H1 (cell line): ENCODE results near the gene UBAC1. TPM values are rescaled to one million over a fixed set of nuclear protein-coding genes. Genes with fewer than 3 reads are reported as not detected.

Experiments used
- CTCF ChIA-PET: fragments of 300-600 bp; sonication (Branson Sonifier 250); formaldehyde crosslinking; loops from one replicate; lab custom pipeline; 2021; ENCODE audit not compliant: partially characterized antibody; lab: Charles Lee
- POLR2A ChIA-PET: fragments of 300-600 bp; sonication (Branson Sonifier 250); formaldehyde crosslinking; loops from one replicate; lab custom pipeline; 2021; ENCODE audit warnings: inconsistent platforms; ENCODE audit not compliant: partially characterized antibody; lab: Charles Lee
- DNase-seq, 2 experiments: peaks; one replicate each; pipeline versions ENCODE4 v3.0.0 to v3.0.0-alpha.2; 2010 to 2022; ENCODE audit warnings: low spot score in 2 of 2, low read depth in 1 of 2, mixed read lengths in 1 of 2
- FAIRE-seq: peaks from 2 replicates; lab custom pipeline; 2011; peaks lifted over from hg19 to GRCh38; lab: Jason Lieb, UNC
- H2AFZ ChIP-seq: 2 replicates; pipeline ENCODE4 v1.8.1; 2012; ENCODE audit warnings: low read length, inconsistent platforms
- H2AK5ac ChIP-seq: 2 replicates; pipeline ENCODE4 v1.6.1; 2013; ENCODE audit warnings: low read depth, low read length
- H2BK120ac ChIP-seq: replicated peaks from 2 replicates; pipeline ENCODE3; 2013; ENCODE audit warnings: low read depth, low read length, inconsistent platforms
- H2BK12ac ChIP-seq: 2 replicates; pipeline ENCODE4 v1.6.1; 2013; ENCODE audit warnings: low read depth, low read length
- H2BK15ac ChIP-seq: 2 replicates; pipeline ENCODE4 v1.6.1; 2013; ENCODE audit warnings: low read length
- H2BK20ac ChIP-seq: 2 replicates; pipeline ENCODE4 v1.6.1; 2013; ENCODE audit warnings: low read length
- H2BK5ac ChIP-seq: 2 replicates; pipeline ENCODE4 v1.6.1; 2013; ENCODE audit warnings: low read depth, low read length
- H3K14ac ChIP-seq: 2 replicates; pipeline ENCODE4 v1.6.1; 2013; ENCODE audit warnings: inconsistent platforms; ENCODE audit not compliant: insufficient read length
- H3K18ac ChIP-seq: 2 replicates; pipeline ENCODE4 v1.6.1; 2013; ENCODE audit warnings: low read length; ENCODE audit errors: extremely low read depth
- H3K23ac ChIP-seq: 2 replicates; pipeline ENCODE4 v1.6.1; 2013; ENCODE audit warnings: inconsistent platforms; ENCODE audit not compliant: insufficient read length
- H3K23me2 ChIP-seq: 2 replicates; pipeline ENCODE4 v1.6.1; 2013; ENCODE audit warnings: low read depth, low read length
- H3K27ac ChIP-seq: 2 replicates; pipeline ENCODE4 v1.6.1; 2011; ENCODE audit warnings: low read depth, low read length, inconsistent platforms
- H3K27me3 ChIP-seq, 4 experiments: replicated peaks in 1 of 4; 1 replicate in 1 of 4; 2 replicates in 3 of 4; pipeline versions ENCODE4 v1.6.1 to v1.8.1; 2011 to 2013; ENCODE audit warnings: low read length in 3 of 4, mild to moderate bottlenecking in 3 of 4, inconsistent platforms in 2 of 4, mixed read lengths in 2 of 4, moderate library complexity in 1 of 4; ENCODE audit not compliant: control insufficient read depth in 3 of 4, insufficient read depth in 3 of 4; ENCODE audit errors: extremely low read depth in 1 of 4
- H3K36me3 ChIP-seq, 4 experiments: 2 replicates each; pipeline versions ENCODE4 v1.6.1 to v1.8.1; 2011 to 2013; ENCODE audit warnings: mild to moderate bottlenecking in 4 of 4, low read length in 3 of 4, moderate library complexity in 2 of 4, control low read depth in 1 of 4, inconsistent platforms in 1 of 4; ENCODE audit not compliant: insufficient read depth in 4 of 4, control insufficient read depth in 2 of 4
- H3K4ac ChIP-seq: replicated peaks from 2 replicates; pipeline ENCODE3; 2013; ENCODE audit warnings: low read length, low read depth, mixed read lengths, inconsistent platforms; ENCODE audit not compliant: insufficient read length
- H3K4me1 ChIP-seq, 4 experiments: replicated peaks in 1 of 4; 1 replicate in 1 of 4; 2 replicates in 3 of 4; pipeline versions ENCODE4 v1.6.1 to v1.8.1; 2011 to 2013; ENCODE audit warnings: low read length in 3 of 4, inconsistent platforms in 2 of 4, mixed read lengths in 1 of 4; ENCODE audit not compliant: insufficient read depth in 4 of 4, control insufficient read depth in 3 of 4
- H3K4me2 ChIP-seq, 2 experiments: 2 replicates each; pipeline versions ENCODE4 v1.6.1 to v1.8.1; 2011 to 2013; ENCODE audit warnings: low read depth in 2 of 2, low read length in 2 of 2, control low read depth in 1 of 2, inconsistent platforms in 1 of 2, mild to moderate bottlenecking in 1 of 2; ENCODE audit not compliant: insufficient read depth in 1 of 2
- H3K4me3 ChIP-seq, 4 experiments: fragments of 200-600, 300-600 bp in 1 of 4; sonication (generic), shearing (Covaris generic), sonication (Bioruptor Twin) in 1 of 4; 2 replicates each; pipeline versions ENCODE4 v1.5.1 to v1.8.1; 2011 to 2016; ENCODE audit warnings: low read length in 4 of 4, low read depth in 3 of 4, control low read depth in 2 of 4, inconsistent platforms in 2 of 4, mild to moderate bottlenecking in 2 of 4, mixed read lengths in 1 of 4, moderate library complexity in 1 of 4; ENCODE audit not compliant: insufficient read depth in 2 of 4; ENCODE audit errors: extremely low read depth in 1 of 4
- H3K56ac ChIP-seq: replicated peaks from 2 replicates; pipeline ENCODE3; 2013; ENCODE audit warnings: low read depth, mild to moderate bottlenecking, mixed read lengths, low read length, inconsistent platforms; ENCODE audit not compliant: insufficient read length
- H3K79me1 ChIP-seq: 2 replicates; pipeline ENCODE4 v1.6.1; 2013; ENCODE audit warnings: low read depth, low read length, control low read depth
- H3K79me2 ChIP-seq, 2 experiments: 2 replicates each; pipeline versions ENCODE4 v1.6.1 to v1.8.1; 2012 to 2013; ENCODE audit warnings: low read length in 2 of 2, mild to moderate bottlenecking in 2 of 2, inconsistent platforms in 1 of 2; ENCODE audit not compliant: insufficient read depth in 2 of 2, control insufficient read depth in 1 of 2
- H3K9ac ChIP-seq, 4 experiments: replicated peaks in 1 of 4; 1 replicate in 1 of 4; 2 replicates in 3 of 4; pipeline versions ENCODE4 v1.6.1 to v1.8.1; 2011 to 2013; ENCODE audit warnings: low read depth in 3 of 4, low read length in 3 of 4, control low read depth in 2 of 4, mild to moderate bottlenecking in 2 of 4, moderate library complexity in 2 of 4, inconsistent platforms in 1 of 4; ENCODE audit errors: extremely low read depth in 1 of 4
- H3K9me3 ChIP-seq, 2 experiments: 2 replicates each; pipeline versions ENCODE4 v1.6.1 to v1.8.1; 2012 to 2013; ENCODE audit warnings: mild to moderate bottlenecking in 2 of 2, moderate library complexity in 2 of 2, control low read depth in 1 of 2, inconsistent platforms in 1 of 2, low read depth in 1 of 2, low read length in 1 of 2, mixed read lengths in 1 of 2; ENCODE audit not compliant: insufficient read depth in 2 of 2
- H4K20me1 ChIP-seq, 2 experiments: replicated peaks in 1 of 2; 2 replicates each; pipeline versions ENCODE3 to v1.8.1; 2011 to 2013; ENCODE audit warnings: inconsistent platforms in 2 of 2, low read length in 2 of 2, mild to moderate bottlenecking in 1 of 2; ENCODE audit not compliant: insufficient read depth in 2 of 2, control insufficient read depth in 1 of 2
- H4K5ac ChIP-seq: 2 replicates; pipeline ENCODE4 v1.6.1; 2013; ENCODE audit warnings: low read length, low read depth, mixed read lengths, inconsistent platforms; ENCODE audit not compliant: insufficient read length
- H4K8ac ChIP-seq: 2 replicates; pipeline ENCODE4 v1.8.0; 2013; ENCODE audit warnings: mild to moderate bottlenecking, moderate library complexity, low read length, inconsistent platforms; ENCODE audit not compliant: insufficient read depth; ENCODE audit errors: extremely low read depth
- H4K91ac ChIP-seq: replicated peaks from 2 replicates; pipeline ENCODE3; 2013; ENCODE audit warnings: low read length, mixed read lengths, inconsistent platforms; ENCODE audit not compliant: insufficient read length
- BACH1 ChIP-seq: IDR thresholded peaks from 2 replicates; pipeline ENCODE4 v1.6.1; 2012; ENCODE audit warnings: low read length, improper control_type of control experiment
- HDAC2 ChIP-seq, 2 experiments: fragments of 300-600 bp in 1 of 2; sonication (generic) in 1 of 2; IDR thresholded peaks; 2 replicates each; pipeline ENCODE4 v1.6.1; 2011 to 2012; ENCODE audit warnings: low read depth in 2 of 2, low read length in 2 of 2, mild to moderate bottlenecking in 2 of 2, moderate library complexity in 2 of 2, borderline replicate concordance in 1 of 2, inconsistent platforms in 1 of 2
- SAP30 ChIP-seq: fragments of 300-600 bp; sonication (generic); IDR thresholded peaks from 2 replicates; pipeline ENCODE4 v1.7.1; 2012; ENCODE audit warnings: low read length, moderate library complexity, mild to moderate bottlenecking, inconsistent platforms; ENCODE audit not compliant: insufficient read depth, insufficient replicate concordance
- TBP ChIP-seq: IDR thresholded peaks from 2 replicates; pipeline ENCODE4 v1.6.1; 2011; ENCODE audit warnings: low read depth, low read length, improper control_type of control experiment
- WGBS, 2 experiments: shearing (Covaris generic) in 1 of 2; methylation state at CpG; one replicate each; pipeline versions ENCODE4 v1.1.6 to v1.1.7; 2013 to 2015; ENCODE audit warnings: low lambda C conversion rate in 2 of 2, mixed read lengths in 2 of 2, inconsistent platforms in 1 of 2, low coverage in 1 of 2, missing lambda C conversion rate in 1 of 2; ENCODE audit not compliant: insufficient replicate concordance in 2 of 2, insufficient coverage in 1 of 2, insufficient read length in 1 of 2; ENCODE audit errors: extremely low coverage in 1 of 2, missing lambda C conversion rate in 1 of 2; 5-methylcytosine and 5-hydroxymethylcytosine counted together
- polyA plus RNA-seq, 7 experiments: library from polyadenylated mRNA; depleted of rRNA in 3 of 7; stranded (reverse) in 5 of 7; unstranded in 2 of 7; fragments of >200 nt in 5 of 7; fragments of 200-250 nt in 2 of 7; gene quantifications; 1 replicate in 5 of 7; 2 replicates in 1 of 7; 4 replicates in 1 of 7; pipeline versions ENCODE4 v1.2.1 to v1.2.3, GENCODE V29; 2011 to 2013; ENCODE audit warnings: missing spikeins in 2 of 7, mixed read lengths in 2 of 7
- total RNA-seq: library from RNA; stranded (reverse); fragmentation: NEBNext Ultra II Directional; extraction: Animal tissue kit (Norgen Biotek cat#: 25700); gene quantifications from 2 replicates; pipeline ENCODE4 v1.2.1, GENCODE V29; 2021

Gene UBAC1
- total and polyA plus RNA-seq, 2 of the 8 experiments (the other 6 are each of a cell fraction or from before 2014, with no cell fraction given) = 59.3 to 85.2 TPM

- no peak overlapping the region for H3K56ac ChIP-seq
- TF ChIP-seq BACH1 = no peak
- TF ChIP-seq HDAC2 (IDR thresholded peaks at IDR 0.05; ENCODE audit: borderline replicate concordance in 1 of 2, low read depth in 2 of 2, low read length in 2 of 2) = no peak
- TF ChIP-seq TBP = no peak
- TF ChIP-seq SAP30 = no peak
- no peak for DNase-seq
- 90% methylated on average over 26 of the region's 29 CpGs; no CpG with 5 or more reads in 1 of the 2 experiments for WGBS, 2 experiments
- H3K4me3 ChIP-seq = no peak overlapping the region
- H3K14ac ChIP-seq = no peak overlapping the region
- H3K23me2 ChIP-seq = no peaks in the 10 kb centered on the region
- no peak overlapping the region; the same call in 1 of the 2 replicates for H2BK5ac ChIP-seq
- POLR2A ChIA-PET = no interaction called here
- no peak overlapping the region for H4K5ac ChIP-seq
- no peak overlapping the region for H2BK15ac ChIP-seq
- H3K27ac ChIP-seq = no peak overlapping the region
- H2BK120ac ChIP-seq = no peak overlapping the region
- peaks cover 0 to 3% (median 1%) of the 10 kb centered on the region in 4 experiments; a peak in 4 of 7 replicates for H3K4me1 ChIP-seq
- no peak overlapping the region for H4K91ac ChIP-seq
- no peak overlapping the region for H4K8ac ChIP-seq
- no peak overlapping the region for H3K9ac ChIP-seq
- no peaks in the 10 kb centered on the region for H3K36me3 ChIP-seq
- no peaks in the 10 kb centered on the region for H3K79me1 ChIP-seq
- H4K20me1 ChIP-seq = no peaks in the 10 kb centered on the region
- H3K23ac ChIP-seq = no peak overlapping the region
- H3K4ac ChIP-seq = peak overlapping the region; percentile 78
- CTCF ChIA-PET = interaction anchor here (0.6 to 0.7 kb wide), 2 partner anchors 71 to 133 kb away, joined by 3 read pairs; no protein-coding TSS in a partner anchor
- H2BK12ac ChIP-seq = no peak overlapping the region
- H2AK5ac ChIP-seq = no peak overlapping the region
- H2AFZ ChIP-seq = no peak overlapping the region
- H2BK20ac ChIP-seq = no peak overlapping the region
- H3K27me3 ChIP-seq = no peaks in the 10 kb centered on the region
- no peak for FAIRE-seq
- H3K79me2 ChIP-seq = no peaks in the 10 kb centered on the region
- no peaks in the 10 kb centered on the region for H3K9me3 ChIP-seq
- no peak overlapping the region for H3K4me2 ChIP-seq
- no peak overlapping the region for H3K18ac ChIP-seq
Observed at GRCh38 chr9:135980926-135981630, 19.9 kb upstream of the UBAC1 start.
